GM12878 (cell line): Measurements from ENCODE around the gene CNTNAP5. TPM values are rescaled to one million over a fixed set of nuclear protein-coding genes. Genes with fewer than 3 reads are reported as not detected.

ENCODE experiments used
- ATAC-seq: fragments of 200-7000 bp; cut with Tn5 transposase; 3 replicates; pipeline ENCODE4 v1.9.1; 2020; ENCODE audit warnings: mild to moderate bottlenecking, moderate library complexity
- BruUV-seq: library from RNA; stranded (reverse); fragments of 400-500 nt; replicated peaks from 2 replicates; lab custom pipeline; 2021; lab: Mats Ljungman, UMichigan
- CTCF ChIA-PET: fragments of 300-600 bp; sonication (Branson Sonifier 250); formaldehyde crosslinking; extraction: SDS; loops from one replicate; lab custom pipeline; 2021; ENCODE audit warnings: inconsistent platforms; lab: Yijun Ruan, JAX
- POLR2A ChIA-PET: fragments of 350-600 bp; formaldehyde crosslinking; extraction: SDS; loops from one replicate; lab custom pipeline; 2021; ENCODE audit warnings: inconsistent platforms; lab: Charles Lee
- RAD21 ChIA-PET: fragments of 300-600 bp; sonication (Branson Sonifier 250); formaldehyde crosslinking; loops from one replicate; lab custom pipeline; 2023; ENCODE audit warnings: antibody characterized with exemption; ENCODE audit not compliant: unreplicated experiment; lab: Charles Lee
- SMC1A ChIA-PET: fragments of 300-600 bp; sonication (Branson Sonifier 250); formaldehyde crosslinking; loops from one replicate; lab custom pipeline; 2023; ENCODE audit not compliant: unreplicated experiment, uncharacterized antibody; lab: Charles Lee
- DNase-seq: peaks from one replicate; pipeline ENCODE4 v3.0.0-alpha.2; 2011; ENCODE audit warnings: low read depth, low spot score
- FAIRE-seq: peaks from 3 replicates; lab custom pipeline; 2011; peaks lifted over from hg19 to GRCh38; lab: Jason Lieb, UNC
- H2AFZ ChIP-seq: 2 replicates; pipeline ENCODE4 v1.6.0; 2011; ENCODE audit warnings: low read depth, low read length, control low read depth; ENCODE audit not compliant: control insufficient read depth
- H3K27ac ChIP-seq: 2 replicates; pipeline ENCODE4 v1.5.1; 2011; ENCODE audit warnings: control low read depth; ENCODE audit not compliant: control insufficient read depth, insufficient read depth
- H3K27me3 ChIP-seq, 2 experiments: replicated peaks in 1 of 2; 2 replicates each; pipeline versions ENCODE4 v1.6.0 to v1.6.1; 2011; ENCODE audit warnings: low read length in 1 of 2; ENCODE audit not compliant: control insufficient read depth in 2 of 2, insufficient read depth in 2 of 2
- H3K36me3 ChIP-seq, 2 experiments: 2 replicates each; pipeline ENCODE4 v1.5.1; 2011; ENCODE audit warnings: low read length in 1 of 2; ENCODE audit not compliant: control insufficient read depth in 2 of 2, insufficient read depth in 2 of 2
- H3K4me1 ChIP-seq: 2 replicates; pipeline ENCODE4 v1.6.1; 2011; ENCODE audit warnings: mild to moderate bottlenecking, low read length, moderate library complexity, mixed read lengths; ENCODE audit not compliant: control insufficient read depth, insufficient read depth
- H3K4me2 ChIP-seq: 2 replicates; pipeline ENCODE4 v1.6.0; 2011; ENCODE audit warnings: control low read depth; ENCODE audit not compliant: control insufficient read depth, insufficient read depth
- H3K4me3 ChIP-seq: fragments of 200-600 bp; sonication (generic); 2 replicates; pipeline ENCODE4 v1.5.1; 2016
- H3K79me2 ChIP-seq: 2 replicates; pipeline ENCODE4 v1.6.0; 2011; ENCODE audit warnings: low read length; ENCODE audit not compliant: control insufficient read depth, insufficient read depth
- H3K9ac ChIP-seq: 2 replicates; pipeline ENCODE4 v1.8.0; 2011; ENCODE audit warnings: low read length, control low read depth, mixed read lengths; ENCODE audit not compliant: control insufficient read depth, insufficient read depth
- H3K9me3 ChIP-seq: replicated peaks from 3 replicates; pipeline ENCODE4 v1.5.1; 2011; ENCODE audit warnings: mild to moderate bottlenecking, low read length; ENCODE audit not compliant: control insufficient read depth, insufficient read depth
- H4K20me1 ChIP-seq: 2 replicates; pipeline ENCODE4 v1.6.0; 2011; ENCODE audit not compliant: control insufficient read depth, insufficient read depth
- ATF7 ChIP-seq: fragments of 450-650 bp; IDR thresholded peaks from 2 replicates; pipeline ENCODE4 v1.6.1; 2016; ENCODE audit warnings: low read depth, mild to moderate bottlenecking
- CHD4 ChIP-seq: fragments of 200-600 bp; sonication (generic); IDR thresholded peaks from 2 replicates; pipeline ENCODE4 v1.6.1; 2016; ENCODE audit warnings: mild to moderate bottlenecking
- ELK1 ChIP-seq: IDR thresholded peaks from 2 replicates; pipeline ENCODE4 v1.6.1; 2012; ENCODE audit warnings: low read depth, low read length, improper control_type of control experiment
- FOS ChIP-seq: IDR thresholded peaks from 3 replicates; pipeline ENCODE4 v1.6.1; 2011; ENCODE audit warnings: borderline replicate concordance; ENCODE audit not compliant: insufficient read length; ENCODE audit errors: extremely low read depth
- NBN ChIP-seq: fragments of 450-650 bp; IDR thresholded peaks from 2 replicates; pipeline ENCODE4 v1.6.1; 2016
- NR2C1 ChIP-seq: fragments of 450-650 bp; IDR thresholded peaks from 2 replicates; pipeline ENCODE4 v1.6.1; 2017; ENCODE audit warnings: antibody characterized with exemption, mild to moderate bottlenecking, moderate library complexity
- PBX3 ChIP-seq: IDR thresholded peaks from 2 replicates; pipeline ENCODE4 v1.6.1; 2011; ENCODE audit warnings: mild to moderate bottlenecking, low read depth, low read length, moderate library complexity; ENCODE audit not compliant: insufficient replicate concordance
- SUZ12 ChIP-seq: fragments of 200-600 bp; sonication (generic); IDR thresholded peaks from one replicate; pipeline ENCODE4 v1.6.1; 2018; ENCODE audit warnings: antibody characterized with exemption, mild to moderate bottlenecking; ENCODE audit not compliant: unreplicated experiment
- TBL1XR1 ChIP-seq: IDR thresholded peaks from 2 replicates; pipeline ENCODE4 v1.6.1; 2012; ENCODE audit warnings: low read depth, low read length, improper control_type of control experiment
- WGBS: methylation state at CpG from one replicate; pipeline ENCODE4 v1.1.6; 2016; ENCODE audit warnings: low lambda C conversion rate; ENCODE audit not compliant: insufficient replicate concordance, insufficient coverage; ENCODE audit errors: missing lambda C conversion rate; 5-methylcytosine and 5-hydroxymethylcytosine counted together
- in situ Hi-C: fragments of 300-500 bp; cut with MboI; formaldehyde crosslinking; loops from 9 replicates; pipeline ENCODE4 v1.14.3; 2018; ENCODE audit warnings: mixed read lengths
- intact Hi-C: fragments of 100-400 bp; cut with micrococcal nuclease; formaldehyde crosslinking; loops from one replicate; pipeline ENCODE4 v1.14.2; 2022; ENCODE audit not compliant: unreplicated experiment
- polyA plus RNA-seq, 11 experiments: library from polyadenylated mRNA; depleted of rRNA in 4 of 11; unstranded in 6 of 11; stranded (reverse) in 5 of 11; fragments of >200 nt; fragmentation: Nextera tagmentation in 4 of 11; fragmentation: Illumina TruSeq in 1 of 11; extraction: Ambion mirVana in 4 of 11; extraction: Trizol in 1 of 11; gene quantifications; 1 replicate in 1 of 11; 2 replicates in 10 of 11; pipeline versions ENCODE4 v1.2.1 to v1.2.3, GENCODE V29; 2011 to 2016; ENCODE audit warnings: inconsistent platforms in 2 of 11, missing spikeins in 2 of 11, low read depth in 1 of 11
- total RNA-seq, 4 experiments: library from RNA; depleted of rRNA in 3 of 4; stranded (reverse); fragments of >200 nt in 3 of 4; fragmentation: Illumina TruSeq in 1 of 4; extraction: Trizol in 1 of 4; gene quantifications; 2 replicates each; pipeline versions ENCODE4 v1.2.1 to v1.2.3, GENCODE V29; 2013 to 2021
- TF ChIP-seq, protein P1 (sequence below): fragments of 450-650 bp; formaldehyde crosslinking; IDR thresholded peaks from 2 replicates; pipeline ENCODE4 v1.4.0; 2022; ENCODE audit warnings: mild to moderate bottlenecking, moderate library complexity
- TF ChIP-seq, protein P2 (sequence below): IDR thresholded peaks from 2 replicates; pipeline ENCODE4 v1.6.1; 2011; ENCODE audit warnings: borderline replicate concordance, low read depth, mild to moderate bottlenecking, moderate library complexity, mixed read lengths, low read length; ENCODE audit not compliant: insufficient read depth; ENCODE audit errors: extremely low read length

CNTNAP5 gene
- total and polyA plus RNA-seq, 10 of the 15 experiments (the other 5 are each of a cell fraction or from before 2014, with no cell fraction given): not detected

DNA sequence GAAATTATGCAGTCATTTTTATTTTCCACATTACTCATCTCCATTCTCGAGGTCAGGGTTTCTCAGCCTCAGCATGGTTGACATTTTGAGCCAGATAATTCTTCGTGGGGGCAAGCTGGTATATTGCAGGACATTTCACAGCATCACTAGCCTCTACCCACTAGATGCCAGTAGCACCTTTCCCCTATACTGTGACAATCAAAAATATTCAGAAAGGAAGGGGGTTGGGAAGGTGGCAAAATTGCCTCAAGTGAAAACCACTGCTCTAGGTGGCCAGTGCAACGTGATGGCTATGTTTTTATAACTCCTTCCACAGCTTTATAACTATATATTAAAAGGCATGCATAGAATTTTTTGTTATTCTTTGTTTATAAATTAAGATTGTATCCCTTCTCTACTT lies 294.5 kb downstream of the CNTNAP5 start:
- ChIA-PET SMC1A (no interaction called here), CTCF (no interaction called here), RAD21 (no interaction called here), POLR2A (no interaction called here)
- 0% methylated on average over 3 of the region's 3 CpGs for WGBS
- in situ Hi-C loops (no loop called here), intact Hi-C loops (no loop called here)
- H3K36me3 ChIP-seq: no peaks in the 10 kb centered on the region
- H3K9me3 ChIP-seq: no peaks in the 10 kb centered on the region
- no peak for DNase-seq
- no peaks in the 10 kb centered on the region for H3K4me1 ChIP-seq
- no peaks in the 10 kb centered on the region for H4K20me1 ChIP-seq
- no peaks in the 10 kb centered on the region for H3K79me2 ChIP-seq
- no peak overlapping the region for H3K27ac ChIP-seq
- ATAC-seq: no peak
- H3K9ac ChIP-seq: no peak overlapping the region
- H3K4me2 ChIP-seq: no peak overlapping the region
- H3K4me3 ChIP-seq: no peak overlapping the region
- no peaks in the 10 kb centered on the region for H3K27me3 ChIP-seq
- TF ChIP-seq TBL1XR1 (no peak), PBX3 (no peak), NBN (no peak), NR2C1 (no peak)
- no peak overlapping the region for H2AFZ ChIP-seq
- no TSS peak for BruUV-seq
- no peak for FAIRE-seq

DNA sequence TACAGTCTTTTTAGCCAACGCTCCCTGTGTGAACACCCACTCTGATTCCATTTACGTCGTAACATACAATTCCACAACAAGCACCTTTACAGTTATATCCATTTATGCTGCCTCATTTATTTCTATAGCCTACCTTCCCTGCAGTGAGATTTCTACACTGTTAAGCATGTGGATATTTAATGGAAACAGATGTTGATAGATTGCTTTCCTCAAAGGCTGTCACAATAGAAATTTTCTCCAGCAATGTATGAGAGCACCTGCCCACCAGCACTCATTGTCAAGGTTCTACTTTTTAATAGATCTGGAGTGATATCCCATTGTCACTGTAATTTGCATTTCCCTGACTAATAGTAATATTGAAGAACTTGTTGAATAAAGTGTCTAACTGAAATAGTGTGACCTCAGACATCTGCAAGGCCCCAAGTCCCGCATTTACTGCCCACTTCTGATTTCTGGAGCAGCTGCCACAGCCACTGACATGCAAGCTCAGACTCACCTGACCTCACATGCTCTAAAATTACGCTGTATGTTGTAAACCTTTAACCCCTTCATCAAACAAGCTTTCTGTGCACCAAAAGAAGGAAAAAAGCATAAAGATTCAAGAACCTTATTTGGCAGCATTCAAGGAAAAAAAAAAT lies 295.1 kb downstream of the CNTNAP5 start:
- CTCF ChIA-PET: no interaction called here
- FAIRE-seq: no peak
- RAD21 ChIA-PET: no interaction called here
- Histone ChIP-seq H3K9me3 (no peaks in the 10 kb centered on the region), H3K4me2 (no peak overlapping the region), H3K36me3 (no peaks in the 10 kb centered on the region), H3K79me2 (no peaks in the 10 kb centered on the region), H3K27me3 (no peaks in the 10 kb centered on the region), H4K20me1 (no peaks in the 10 kb centered on the region), H3K4me3 (no peak overlapping the region), H3K4me1 (no peaks in the 10 kb centered on the region), H3K9ac (no peak overlapping the region), H3K27ac (no peak overlapping the region), H2AFZ (no peak overlapping the region)
- in situ Hi-C loops (no loop called here), intact Hi-C loops (no loop called here)
- ATAC-seq: no peak
- SMC1A ChIA-PET: interaction anchor here (0.5 kb wide), 1 partner anchor 400 kb away, joined by 3 read pairs; no protein-coding TSS in a partner anchor
- BruUV-seq: no TSS peak
- WGBS: 38% methylated on average over 5 of the region's 5 CpGs
- no peak for DNase-seq
- POLR2A ChIA-PET: no interaction called here
- TF ChIP-seq SUZ12: no peak
- no peak for TF ChIP-seq ATF7
- TF ChIP-seq, protein P1, sequence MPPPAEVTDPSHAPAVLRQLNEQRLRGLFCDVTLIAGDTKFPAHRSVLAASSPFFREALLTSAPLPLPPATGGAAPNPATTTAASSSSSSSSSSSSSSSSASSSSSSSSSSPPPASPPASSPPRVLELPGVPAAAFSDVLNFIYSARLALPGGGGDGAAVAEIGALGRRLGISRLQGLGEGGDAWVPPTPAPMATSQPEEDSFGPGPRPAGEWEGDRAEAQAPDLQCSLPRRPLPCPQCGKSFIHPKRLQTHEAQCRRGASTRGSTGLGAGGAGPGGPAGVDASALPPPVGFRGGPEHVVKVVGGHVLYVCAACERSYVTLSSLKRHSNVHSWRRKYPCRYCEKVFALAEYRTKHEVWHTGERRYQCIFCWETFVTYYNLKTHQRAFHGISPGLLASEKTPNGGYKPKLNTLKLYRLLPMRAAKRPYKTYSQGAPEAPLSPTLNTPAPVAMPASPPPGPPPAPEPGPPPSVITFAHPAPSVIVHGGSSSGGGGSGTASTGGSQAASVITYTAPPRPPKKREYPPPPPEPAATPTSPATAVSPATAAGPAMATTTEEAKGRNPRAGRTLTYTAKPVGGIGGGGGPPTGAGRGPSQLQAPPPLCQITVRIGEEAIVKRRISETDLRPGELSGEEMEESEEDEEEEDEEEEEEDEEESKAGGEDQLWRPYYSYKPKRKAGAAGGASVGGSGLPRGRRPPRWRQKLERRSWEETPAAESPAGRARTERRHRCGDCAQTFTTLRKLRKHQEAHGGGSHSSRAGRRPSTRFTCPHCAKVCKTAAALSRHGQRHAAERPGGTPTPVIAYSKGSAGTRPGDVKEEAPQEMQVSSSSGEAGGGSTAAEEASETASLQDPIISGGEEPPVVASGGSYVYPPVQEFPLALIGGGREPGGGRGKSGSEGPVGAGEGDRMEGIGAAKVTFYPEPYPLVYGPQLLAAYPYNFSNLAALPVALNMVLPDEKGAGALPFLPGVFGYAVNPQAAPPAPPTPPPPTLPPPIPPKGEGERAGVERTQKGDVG (CRISPR knock-in tag): no peak
- TF ChIP-seq CHD4: no peak
- TF ChIP-seq ELK1: no peak
- TF ChIP-seq FOS: no peak
- TF ChIP-seq, protein P2, sequence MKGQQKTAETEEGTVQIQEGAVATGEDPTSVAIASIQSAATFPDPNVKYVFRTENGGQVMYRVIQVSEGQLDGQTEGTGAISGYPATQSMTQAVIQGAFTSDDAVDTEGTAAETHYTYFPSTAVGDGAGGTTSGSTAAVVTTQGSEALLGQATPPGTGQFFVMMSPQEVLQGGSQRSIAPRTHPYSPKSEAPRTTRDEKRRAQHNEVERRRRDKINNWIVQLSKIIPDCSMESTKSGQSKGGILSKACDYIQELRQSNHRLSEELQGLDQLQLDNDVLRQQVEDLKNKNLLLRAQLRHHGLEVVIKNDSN: no peak
